HepG2 (cell line): ENCODE results near the gene CD72. TPM values are rescaled to one million over a fixed set of nuclear protein-coding genes. Genes with fewer than 3 reads are reported as not detected.

Experiments
- CHD4 ChIP-seq: fragments of 200-600 bp; sonication (generic); IDR thresholded peaks from 2 replicates; pipeline ENCODE4 v1.7.0; 2017; ENCODE audit warnings: mild to moderate bottlenecking, low read length, borderline replicate concordance
- FOSL1 ChIP-seq: sonication (generic); formaldehyde crosslinking; IDR thresholded peaks from 2 replicates; pipeline ENCODE4 v1.9.0; 2021; ENCODE audit warnings: missing genetic modification reagents, borderline replicate concordance
- HDAC1 ChIP-seq: sonication (generic); formaldehyde crosslinking; IDR thresholded peaks from 2 replicates; pipeline ENCODE4 v1.5.1; 2020; ENCODE audit warnings: mild to moderate bottlenecking, missing genetic modification reagents
- KLF13 ChIP-seq: sonication (generic); formaldehyde crosslinking; IDR thresholded peaks from 2 replicates; pipeline ENCODE4 v1.4.0; 2020; ENCODE audit warnings: mild to moderate bottlenecking, missing genetic modification reagents
- MEIS1 ChIP-seq: sonication (generic); formaldehyde crosslinking; IDR thresholded peaks from 2 replicates; pipeline ENCODE4 v1.9.0; 2021; ENCODE audit warnings: mild to moderate bottlenecking, missing genetic modification reagents, moderate library complexity, borderline replicate concordance
- SMARCE1 ChIP-seq: fragments of 450-650 bp; IDR thresholded peaks from 2 replicates; pipeline ENCODE4 v1.6.1; 2017; ENCODE audit warnings: borderline replicate concordance
- SRF ChIP-seq: IDR thresholded peaks from 2 replicates; pipeline ENCODE4 v1.6.1; 2011; ENCODE audit warnings: mild to moderate bottlenecking, low read depth, low read length, moderate library complexity
- ZBTB3 ChIP-seq: sonication (generic); formaldehyde crosslinking; IDR thresholded peaks from 2 replicates; pipeline ENCODE4 v1.4.0; 2020; ENCODE audit warnings: low read depth, mild to moderate bottlenecking, moderate library complexity, missing genetic modification reagents, borderline replicate concordance
- ZNF10 ChIP-seq: sonication (generic); formaldehyde crosslinking; IDR thresholded peaks from 2 replicates; pipeline ENCODE4 v1.4.0; 2020; ENCODE audit warnings: mild to moderate bottlenecking, low read depth, missing genetic modification reagents, borderline replicate concordance
- ZNF12 ChIP-seq: sonication (generic); formaldehyde crosslinking; IDR thresholded peaks from 2 replicates; pipeline ENCODE4 v1.5.0; 2020; ENCODE audit warnings: missing genetic modification reagents
- ZNF138 ChIP-seq: sonication (generic); formaldehyde crosslinking; IDR thresholded peaks from 2 replicates; pipeline ENCODE4 v1.5.0; 2020; ENCODE audit warnings: mild to moderate bottlenecking, low read depth, missing genetic modification reagents
- ZNF224 ChIP-seq: sonication (generic); formaldehyde crosslinking; IDR thresholded peaks from 2 replicates; pipeline ENCODE4 v1.5.0; 2020; ENCODE audit warnings: mild to moderate bottlenecking, missing genetic modification reagents
- polyA plus RNA-seq, 8 experiments: library from polyadenylated mRNA; depleted of rRNA in 3 of 8; stranded (reverse) in 7 of 8; unstranded in 1 of 8; fragments of >200 nt; fragmentation: Illumina TruSeq in 4 of 8; extraction: Trizol in 4 of 8; gene quantifications; 2 replicates each; pipeline versions ENCODE4 v1.2.1 to v1.2.3, GENCODE V29; 2011 to 2016; ENCODE audit warnings: low read depth in 4 of 8, missing spikeins in 1 of 8, mixed read lengths in 1 of 8; ENCODE audit not compliant: insufficient read depth in 1 of 8
- total RNA-seq, 5 experiments: library from RNA; depleted of rRNA; stranded (reverse); fragments of >200 nt; fragmentation: Illumina TruSeq; extraction: Trizol; gene quantifications; 2 replicates each; pipeline ENCODE4 v1.2.3, GENCODE V29; 2016; ENCODE audit warnings: low read depth in 1 of 5
- TF ChIP-seq, protein P1 (sequence below): conservative IDR thresholded peaks from 2 replicates; pipeline ENCODE4 v1.6.1; 2018; ENCODE audit warnings: missing genetic modification reagents
- TF ChIP-seq, protein P2 (sequence below): sonication (generic); formaldehyde crosslinking; conservative IDR thresholded peaks from 2 replicates; pipeline ENCODE4 v1.8.1; 2023; ENCODE audit warnings: missing genetic modification reagents
- TF ChIP-seq, protein P3 (sequence below): sonication (generic); formaldehyde crosslinking; IDR thresholded peaks from 2 replicates; pipeline ENCODE4 v1.5.0; 2020; ENCODE audit warnings: missing genetic modification reagents
- TF ChIP-seq, protein P4 (sequence below): sonication (generic); formaldehyde crosslinking; IDR thresholded peaks from 2 replicates; pipeline ENCODE4 v1.5.1; 2020; ENCODE audit warnings: mild to moderate bottlenecking, missing genetic modification reagents, borderline replicate concordance

The CD72 gene
- total and polyA plus RNA-seq, 2 of the 13 experiments (the other 11 are each of a cell fraction or from before 2014, with no cell fraction given) = 0.18 to 1.1 TPM

DNA sequence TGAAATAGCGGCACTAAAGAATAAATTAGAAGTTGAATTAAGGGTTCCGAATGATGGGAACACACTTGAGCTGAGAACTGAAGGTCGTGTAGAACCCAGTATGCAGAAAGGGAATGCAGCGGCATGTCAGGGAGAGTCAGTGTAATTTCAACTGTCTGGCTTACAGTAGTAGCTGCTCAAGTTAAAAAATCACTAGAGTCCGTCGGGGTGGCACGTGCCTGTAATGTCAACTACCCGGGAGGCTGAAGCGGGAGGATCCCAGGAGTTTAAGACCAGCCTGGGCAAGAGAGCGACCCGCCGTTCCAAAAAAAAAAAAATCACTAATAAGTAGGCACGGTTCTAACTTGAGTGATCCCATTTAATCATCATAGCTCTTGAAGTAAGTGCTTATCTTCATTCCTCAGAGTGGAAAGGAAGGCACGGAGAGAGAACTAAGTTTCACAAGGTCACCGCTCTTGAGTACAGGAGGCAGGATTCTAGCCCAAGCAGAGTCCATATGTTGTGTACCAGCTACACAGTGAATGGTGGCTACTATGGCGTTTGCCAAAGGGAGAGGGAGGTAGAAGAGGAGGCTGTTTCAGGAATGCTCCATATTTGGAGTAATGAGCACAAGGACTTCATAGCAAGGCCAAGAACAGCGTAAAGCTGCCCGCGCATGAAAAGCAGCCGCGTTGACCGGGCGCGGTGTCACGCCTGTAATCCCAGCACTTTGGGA, 38.8 kb upstream of the CD72 start (continued):
- TF ChIP-seq ZNF224 (0 out of 2 replicates have a peak, but pooled peaks have one; percentile 31), ZBTB3 (no peak), CHD4 (0 out of 2 replicates have a peak, but pooled peaks have one; percentile 39), ZNF10 (CRISPR knock-in tag) (no peak), FOSL1 (CRISPR knock-in tag) (no peak), ZNF138 (CRISPR knock-in tag) (no peak), ZNF12 (CRISPR knock-in tag) (0 out of 2 replicates have a peak, but pooled peaks have one; percentile 5), MEIS1 (CRISPR knock-in tag) (0 out of 2 replicates have a peak, but pooled peaks have one; percentile 82), SRF (0 out of 2 replicates have a peak, but pooled peaks have one; percentile 2), SMARCE1 (no peak), KLF13 (no peak), HDAC1 (CRISPR knock-in tag) (no peak)
- TF ChIP-seq, protein P1, sequence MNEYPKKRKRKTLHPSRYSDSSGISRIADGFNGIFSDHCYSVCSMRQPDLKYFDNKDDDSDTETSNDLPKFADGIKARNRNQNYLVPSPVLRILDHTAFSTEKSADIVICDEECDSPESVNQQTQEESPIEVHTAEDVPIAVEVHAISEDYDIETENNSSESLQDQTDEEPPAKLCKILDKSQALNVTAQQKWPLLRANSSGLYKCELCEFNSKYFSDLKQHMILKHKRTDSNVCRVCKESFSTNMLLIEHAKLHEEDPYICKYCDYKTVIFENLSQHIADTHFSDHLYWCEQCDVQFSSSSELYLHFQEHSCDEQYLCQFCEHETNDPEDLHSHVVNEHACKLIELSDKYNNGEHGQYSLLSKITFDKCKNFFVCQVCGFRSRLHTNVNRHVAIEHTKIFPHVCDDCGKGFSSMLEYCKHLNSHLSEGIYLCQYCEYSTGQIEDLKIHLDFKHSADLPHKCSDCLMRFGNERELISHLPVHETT (CRISPR knock-in tag) = no peak
- TF ChIP-seq, protein P2, sequence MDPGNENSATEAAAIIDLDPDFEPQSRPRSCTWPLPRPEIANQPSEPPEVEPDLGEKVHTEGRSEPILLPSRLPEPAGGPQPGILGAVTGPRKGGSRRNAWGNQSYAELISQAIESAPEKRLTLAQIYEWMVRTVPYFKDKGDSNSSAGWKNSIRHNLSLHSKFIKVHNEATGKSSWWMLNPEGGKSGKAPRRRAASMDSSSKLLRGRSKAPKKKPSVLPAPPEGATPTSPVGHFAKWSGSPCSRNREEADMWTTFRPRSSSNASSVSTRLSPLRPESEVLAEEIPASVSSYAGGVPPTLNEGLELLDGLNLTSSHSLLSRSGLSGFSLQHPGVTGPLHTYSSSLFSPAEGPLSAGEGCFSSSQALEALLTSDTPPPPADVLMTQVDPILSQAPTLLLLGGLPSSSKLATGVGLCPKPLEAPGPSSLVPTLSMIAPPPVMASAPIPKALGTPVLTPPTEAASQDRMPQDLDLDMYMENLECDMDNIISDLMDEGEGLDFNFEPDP (CRISPR knock-in tag) = 0 out of 2 replicates have a peak, but pooled peaks have one; percentile 82
- TF ChIP-seq, protein P3, sequence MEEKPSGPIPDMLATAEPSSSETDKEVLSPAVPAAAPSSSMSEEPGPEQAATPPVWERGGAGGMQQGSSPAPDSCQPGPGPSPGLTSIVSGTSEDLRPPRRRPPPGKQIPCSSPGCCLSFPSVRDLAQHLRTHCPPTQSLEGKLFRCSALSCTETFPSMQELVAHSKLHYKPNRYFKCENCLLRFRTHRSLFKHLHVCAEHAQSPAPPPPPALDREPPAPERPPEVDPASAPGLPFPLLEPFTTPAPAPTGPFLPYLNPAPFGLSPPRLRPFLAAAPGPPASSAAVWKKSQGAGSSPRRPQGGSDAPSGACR (CRISPR knock-in tag) = no peak
- TF ChIP-seq, protein P4, sequence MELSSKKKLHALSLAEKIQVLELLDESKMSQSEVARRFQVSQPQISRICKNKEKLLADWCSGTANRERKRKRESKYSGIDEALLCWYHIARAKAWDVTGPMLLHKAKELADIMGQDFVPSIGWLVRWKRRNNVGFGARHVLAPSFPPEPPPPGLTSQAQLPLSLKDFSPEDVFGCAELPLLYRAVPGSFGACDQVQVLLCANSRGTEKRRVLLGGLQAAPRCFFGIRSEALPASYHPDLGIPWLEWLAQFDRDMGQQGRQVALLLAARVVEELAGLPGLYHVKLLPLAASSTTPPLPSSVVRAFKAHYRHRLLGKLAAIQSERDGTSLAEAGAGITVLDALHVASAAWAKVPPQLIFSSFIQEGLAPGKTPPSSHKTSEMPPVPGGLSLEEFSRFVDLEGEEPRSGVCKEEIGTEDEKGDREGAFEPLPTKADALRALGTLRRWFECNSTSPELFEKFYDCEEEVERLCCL (CRISPR knock-in tag) = 0 out of 2 replicates have a peak, but pooled peaks have one; percentile 16
- TF ChIP-seq, all 625 proteins: peak for 14
